ENCODE data around the gene GGTLC2.

GRCh38 chr22:22662095-22662494 is 17.7 kb downstream of the GGTLC2 start:
- TF ChIP-seq, protein P1, sequence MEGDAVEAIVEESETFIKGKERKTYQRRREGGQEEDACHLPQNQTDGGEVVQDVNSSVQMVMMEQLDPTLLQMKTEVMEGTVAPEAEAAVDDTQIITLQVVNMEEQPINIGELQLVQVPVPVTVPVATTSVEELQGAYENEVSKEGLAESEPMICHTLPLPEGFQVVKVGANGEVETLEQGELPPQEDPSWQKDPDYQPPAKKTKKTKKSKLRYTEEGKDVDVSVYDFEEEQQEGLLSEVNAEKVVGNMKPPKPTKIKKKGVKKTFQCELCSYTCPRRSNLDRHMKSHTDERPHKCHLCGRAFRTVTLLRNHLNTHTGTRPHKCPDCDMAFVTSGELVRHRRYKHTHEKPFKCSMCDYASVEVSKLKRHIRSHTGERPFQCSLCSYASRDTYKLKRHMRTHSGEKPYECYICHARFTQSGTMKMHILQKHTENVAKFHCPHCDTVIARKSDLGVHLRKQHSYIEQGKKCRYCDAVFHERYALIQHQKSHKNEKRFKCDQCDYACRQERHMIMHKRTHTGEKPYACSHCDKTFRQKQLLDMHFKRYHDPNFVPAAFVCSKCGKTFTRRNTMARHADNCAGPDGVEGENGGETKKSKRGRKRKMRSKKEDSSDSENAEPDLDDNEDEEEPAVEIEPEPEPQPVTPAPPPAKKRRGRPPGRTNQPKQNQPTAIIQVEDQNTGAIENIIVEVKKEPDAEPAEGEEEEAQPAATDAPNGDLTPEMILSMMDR (IDR thresholded peaks at IDR 0.05; ENCODE audit: insufficient read depth, low read length, poor library complexity, severe bottlenecking): no peak
- no peak for TF ChIP-seq EZH2phosphoT487 (conservative IDR thresholded peaks at IDR 0.05; ENCODE audit: low read length)

Data from SU-DHL-6 (cell line).